HPDE6-E6E7 (cell line): ENCODE measurements around the gene PTH2R.

Experiments
- DNase-seq: peaks from one replicate; pipeline ENCODE4 v3.0.0; 2011; ENCODE audit warnings: missing footprints; ENCODE audit errors: extremely low spot score

The PTH2R gene

GRCh38 chr2:208542465-208543041 is 136.0 kb downstream of the PTH2R start:
- no peak for DNase-seq
